ENCODE measurements around the gene DRC1.

DNA sequence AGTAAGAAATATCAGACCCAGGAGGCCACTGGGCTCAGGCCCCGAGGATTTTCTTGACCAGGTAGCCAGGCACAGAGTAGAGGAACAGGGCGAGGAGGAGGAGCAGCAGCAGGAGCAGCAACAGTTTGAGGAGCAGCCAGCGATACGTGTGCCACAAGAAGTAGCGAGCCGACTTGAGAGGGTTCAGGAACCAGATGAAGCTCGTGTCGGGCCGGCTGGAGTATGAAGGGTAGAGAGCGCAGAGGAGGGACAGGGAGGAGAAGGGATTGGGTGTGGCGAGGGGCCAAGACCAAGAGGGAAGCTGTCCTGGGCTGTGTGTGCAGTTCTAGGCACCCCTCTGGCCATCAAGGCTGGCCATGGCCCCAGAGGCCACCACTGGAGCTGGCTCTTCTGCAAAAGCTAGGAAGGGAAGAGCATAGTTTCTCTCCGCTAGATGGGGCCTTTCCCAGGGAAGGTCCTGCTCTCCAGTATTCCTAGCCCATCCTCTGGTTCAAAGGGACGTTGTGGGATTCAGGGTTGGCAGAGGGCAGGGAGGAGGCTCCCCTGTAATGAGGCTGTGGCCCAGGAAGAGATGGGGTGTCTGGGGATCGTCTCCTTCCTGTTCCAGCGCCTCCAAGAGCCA, 58.4 kb downstream of the DRC1 start:
- TF ChIP-seq CTCF (IDR thresholded peaks at IDR 0.05) = no peak
- TF ChIP-seq POLR2AphosphoS5 (IDR thresholded peaks at IDR 0.05) = no peak
- TF ChIP-seq EP300 (IDR thresholded peaks at IDR 0.05; ENCODE audit: low read depth) = no peak
- TF ChIP-seq POLR2A (IDR thresholded peaks at IDR 0.05) = no peak
